ENCODE measurements around the gene CALU. TPM values are rescaled to one million over a fixed set of nuclear protein-coding genes. Genes with fewer than 3 reads are reported as not detected.

The CALU gene
- total RNA-seq, 2 donors from 2014 or later, result 262 to 393 TPM

DNA sequence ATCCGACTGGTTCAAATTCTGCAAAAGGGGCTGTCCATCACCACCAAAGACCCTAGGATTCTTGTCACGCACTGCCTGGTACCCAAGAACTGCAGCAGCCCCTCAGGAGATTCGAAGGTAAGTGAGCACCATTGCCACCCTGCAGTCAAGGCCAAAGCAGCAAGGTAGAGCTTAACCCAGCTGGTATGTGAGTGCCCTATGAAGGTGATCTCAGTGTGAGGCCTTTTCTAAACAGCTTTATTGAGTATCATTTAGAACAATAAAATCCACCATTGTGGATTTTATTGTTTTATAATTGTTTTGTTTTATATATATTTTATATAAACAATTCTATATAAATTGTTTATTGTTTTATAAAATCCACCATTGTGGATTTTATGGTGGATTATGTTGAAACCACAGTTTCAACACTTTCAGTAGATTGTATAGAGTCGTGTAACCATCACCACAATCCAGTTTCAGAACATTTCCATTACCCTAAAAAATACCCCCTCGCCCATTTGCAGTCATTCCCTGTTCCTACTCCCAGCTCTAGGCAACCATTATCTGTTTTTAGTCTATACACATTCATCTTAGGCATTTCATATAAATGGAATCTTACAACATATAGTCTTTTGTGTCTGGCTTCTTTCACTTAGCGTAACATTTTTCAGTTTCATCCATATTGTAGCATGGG is 20.1 kb upstream of the CALU start:
- no peak for DNase-seq (ENCODE audit: low spot score)
- intact Hi-C loops (cut with DNase I), result no loop called here

DNA sequence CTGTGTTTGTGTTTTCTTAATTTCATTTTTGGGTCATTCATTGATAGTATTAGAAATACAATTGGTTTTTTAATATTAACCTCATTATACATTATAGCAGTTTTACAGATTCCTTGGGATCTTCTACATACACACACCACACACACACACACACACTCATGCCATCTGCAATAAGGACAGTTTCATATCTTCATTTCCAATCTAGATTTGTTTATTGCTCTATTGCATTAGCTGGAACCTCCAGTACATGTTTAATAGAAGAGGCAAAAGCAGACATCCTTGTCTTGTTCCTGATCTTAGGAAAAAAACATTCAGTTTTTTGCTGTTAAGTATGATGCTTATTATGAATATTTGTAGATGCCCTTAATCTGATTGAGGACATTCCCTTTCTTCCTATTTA is 17.8 kb upstream of the CALU start:
- intact Hi-C loops (cut with DNase I), result no loop called here
- DNase-seq (ENCODE audit: low spot score), result no peak

DNA sequence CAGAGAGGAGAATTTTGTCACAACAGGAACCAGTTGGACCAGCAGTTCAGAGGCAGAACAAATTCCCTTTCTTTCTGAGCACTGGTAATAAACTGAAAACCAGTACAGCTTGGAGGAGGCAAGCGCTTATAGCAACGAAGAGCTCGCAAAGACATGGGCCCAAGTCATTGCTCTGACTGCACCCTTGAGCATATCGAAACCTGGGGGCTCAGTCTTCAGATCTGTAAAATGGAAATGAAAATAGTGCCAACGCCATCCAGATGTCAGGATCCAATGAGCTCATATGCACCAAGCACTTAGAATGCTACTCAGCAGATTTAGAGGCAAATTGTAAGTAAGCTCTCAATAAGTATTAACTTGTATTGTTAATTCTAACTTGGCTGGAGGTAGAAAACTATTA is 14.4 kb upstream of the CALU start:
- DNase-seq (ENCODE audit: low spot score), result no peak
- intact Hi-C loops (cut with DNase I), result no loop called here

DNA sequence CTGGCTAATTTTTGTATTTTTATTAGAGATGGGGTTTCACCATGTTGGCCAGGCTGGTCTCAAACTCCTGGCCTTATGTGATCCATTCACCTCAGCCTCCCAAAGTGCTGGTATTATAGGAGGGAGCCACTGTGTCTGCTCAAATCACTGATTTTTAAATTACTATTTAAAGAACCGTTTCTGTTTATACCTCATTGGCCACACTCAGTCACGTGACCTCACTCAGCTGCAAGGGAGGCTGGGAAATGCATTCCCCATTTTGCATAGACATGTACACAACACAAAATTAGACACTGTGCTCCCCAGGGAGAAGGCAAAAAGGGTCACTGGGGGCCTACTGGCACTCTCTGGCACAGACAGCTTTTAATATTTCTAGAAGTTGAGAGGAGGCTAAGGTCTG is 13.6 kb upstream of the CALU start:
- DNase-seq (ENCODE audit: low spot score), result no peak
- intact Hi-C loops (cut with DNase I), result no loop called here

DNA sequence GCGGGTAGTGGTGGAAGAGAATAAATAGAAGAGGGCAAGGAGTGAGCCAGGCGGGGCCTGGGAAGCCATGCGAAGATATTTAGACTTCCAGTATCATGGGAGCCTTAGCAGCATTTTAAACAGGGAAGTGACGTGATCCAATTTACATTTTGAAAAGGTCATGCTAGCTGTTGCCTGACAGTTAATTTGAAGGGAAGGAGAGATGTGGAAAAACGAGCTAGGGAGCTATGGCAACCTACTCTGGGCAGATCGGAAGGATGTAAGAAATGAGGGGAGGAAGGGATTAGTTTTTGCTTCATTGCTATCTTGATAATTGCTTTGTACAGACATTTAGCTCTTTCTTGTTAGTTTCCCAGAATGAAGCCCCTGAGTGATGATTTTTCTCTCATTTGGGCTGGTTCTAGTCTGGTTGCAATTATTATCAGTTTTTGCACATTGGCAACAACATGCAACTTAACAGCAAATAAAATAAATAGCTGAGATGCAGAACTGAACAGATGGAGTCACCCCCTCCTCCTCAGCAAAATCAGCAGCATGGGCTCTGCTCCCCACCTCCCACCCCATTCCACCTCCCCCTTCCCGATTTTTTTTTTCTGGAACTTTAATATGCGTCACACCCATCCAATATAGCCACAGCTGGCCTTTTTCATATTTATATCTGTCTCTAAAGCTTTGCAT is 13.0 kb upstream of the CALU start:
- no peak for DNase-seq (ENCODE audit: low spot score)
- intact Hi-C loops (cut with DNase I), result no loop called here

DNA sequence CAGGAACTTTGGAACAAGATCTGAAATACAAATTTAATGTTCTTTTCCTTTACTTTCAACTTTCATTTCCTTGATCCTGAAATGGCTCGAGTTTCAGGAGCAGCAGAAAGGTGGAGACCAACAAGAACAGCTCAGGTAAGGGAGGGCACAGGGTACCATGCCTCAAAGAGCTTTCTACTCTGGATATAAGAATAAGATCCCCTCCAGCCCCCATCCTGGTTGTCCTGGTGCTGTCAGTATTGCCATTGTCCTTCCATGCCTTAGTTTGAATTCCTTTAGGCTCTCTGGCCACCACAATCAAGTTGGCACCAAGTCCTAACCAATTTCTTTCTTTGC is 12.5 kb upstream of the CALU start:
- no peak for DNase-seq (ENCODE audit: low spot score)
- intact Hi-C loops (cut with DNase I), result no loop called here

DNA sequence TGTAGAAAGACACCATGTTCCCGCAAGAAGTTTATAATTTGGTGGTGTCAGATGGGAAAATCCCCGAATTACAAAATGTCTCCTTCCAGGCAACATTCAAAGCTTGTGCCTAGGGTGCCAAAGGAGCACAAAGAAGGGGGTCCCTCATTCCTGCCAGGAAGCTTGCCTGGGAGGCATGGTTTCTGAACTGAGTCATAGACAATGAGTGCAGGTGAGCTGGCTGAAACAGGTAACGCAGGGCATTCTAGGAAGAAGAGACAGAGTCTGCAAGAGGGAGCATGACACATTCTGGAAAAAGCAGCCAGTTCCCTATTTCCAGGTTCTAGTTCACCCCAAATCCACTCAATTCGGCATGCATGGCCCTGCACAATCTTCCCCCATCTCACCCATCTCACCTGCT is 11.9 kb upstream of the CALU start:
- intact Hi-C loops (cut with DNase I), result no loop called here
- no peak for DNase-seq (ENCODE audit: low spot score)

DNA sequence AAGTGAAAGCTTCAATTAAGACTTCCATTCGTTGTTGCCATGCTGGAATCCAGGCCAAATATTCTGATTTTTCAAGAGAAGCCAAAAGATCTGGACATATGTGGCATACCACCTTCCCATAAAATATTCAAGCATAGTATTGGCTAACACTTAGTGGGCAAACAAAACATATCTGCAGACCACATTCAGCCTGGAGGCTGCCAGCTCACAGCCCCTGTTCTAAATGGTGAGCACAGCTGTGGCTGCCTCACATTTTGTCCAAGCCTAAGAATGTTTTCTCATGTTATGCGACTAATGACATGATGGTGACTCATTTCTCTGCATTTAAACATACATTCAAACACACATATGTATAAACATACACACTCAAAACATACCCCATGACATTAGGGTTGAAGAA is 10.6 kb upstream of the CALU start:
- intact Hi-C loops (cut with DNase I), result no loop called here
- DNase-seq (ENCODE audit: low spot score), result no peak

DNA sequence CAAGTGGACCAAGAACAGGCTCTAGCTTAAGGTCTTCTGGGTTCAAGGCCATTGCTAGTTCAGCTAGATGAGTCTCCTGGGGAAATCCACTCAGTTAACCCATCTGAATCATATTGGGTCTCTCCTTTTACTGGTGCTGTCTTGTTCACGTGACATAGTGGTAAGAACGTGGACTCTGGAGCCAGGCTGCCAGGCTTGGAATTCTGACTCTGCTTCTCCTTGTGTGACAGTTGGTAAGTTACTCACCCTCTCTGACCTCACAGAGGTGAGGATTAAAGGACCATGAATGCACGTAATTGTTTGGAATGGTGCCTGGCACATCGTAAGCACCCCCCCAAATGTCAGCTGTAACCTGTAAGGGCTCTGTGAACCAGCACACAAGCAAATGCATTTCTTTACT is 9.7 kb upstream of the CALU start:
- no peak for DNase-seq (ENCODE audit: low spot score)
- intact Hi-C loops (cut with DNase I), result no loop called here

DNA sequence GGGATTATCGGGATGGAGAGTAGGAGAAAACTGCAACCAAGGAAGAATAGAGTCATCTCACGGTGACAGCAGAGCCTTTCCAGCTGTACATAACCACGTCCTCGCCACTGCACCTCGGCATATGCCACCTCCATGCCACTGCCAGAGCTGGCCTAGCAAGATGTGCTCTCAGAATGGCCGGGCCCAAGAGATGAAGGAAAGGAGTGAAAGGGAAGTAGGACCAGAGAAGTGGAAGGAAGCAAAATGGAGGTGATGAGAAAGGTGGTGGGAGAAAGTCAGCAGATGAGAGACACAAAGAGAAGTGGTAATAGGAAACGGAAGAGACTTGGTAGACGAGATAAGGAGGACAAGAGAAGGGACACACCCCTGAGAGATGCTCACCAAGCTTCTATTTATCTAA is 8.0 kb upstream of the CALU start:
- intact Hi-C loops (cut with DNase I), result no loop called here
- no peak for DNase-seq (ENCODE audit: low spot score)

DNA sequence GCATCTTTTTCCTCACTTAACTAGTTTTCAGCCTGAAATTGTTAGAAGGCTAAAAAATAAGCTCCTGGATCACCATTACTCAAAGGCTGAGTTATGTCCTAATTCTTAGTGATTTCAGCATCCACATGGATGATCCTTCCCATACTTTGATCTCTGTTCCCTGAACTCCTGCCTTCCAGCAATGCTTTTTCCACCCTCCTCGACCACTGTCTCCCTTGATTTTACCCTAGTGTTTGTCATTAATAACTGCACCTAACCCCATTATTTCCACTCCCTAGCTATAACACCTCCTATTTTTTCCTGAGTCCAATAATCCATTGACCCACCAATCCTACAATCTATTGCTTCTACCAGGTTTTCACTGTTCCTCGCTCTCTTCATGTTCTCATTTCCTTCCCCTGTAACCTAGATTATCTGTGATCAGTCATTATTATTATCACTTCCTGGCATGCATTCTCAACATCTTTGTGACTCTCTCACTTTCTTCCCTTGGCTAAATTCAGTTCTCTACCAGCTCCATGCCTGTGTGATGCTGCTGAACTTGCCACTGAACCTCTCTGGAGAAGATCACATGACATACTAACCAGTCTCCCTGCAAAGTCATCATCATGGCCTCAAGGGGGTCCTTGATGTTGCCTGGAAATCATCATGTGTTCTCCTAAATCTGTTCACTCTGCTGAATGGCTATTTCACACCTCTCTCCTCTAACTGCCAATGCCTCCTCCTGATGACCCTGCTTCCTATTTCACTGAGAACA is 6.5 kb upstream of the CALU start:
- DNase-seq (ENCODE audit: low spot score), result no peak
- intact Hi-C loops (cut with DNase I), result no loop called here

DNA sequence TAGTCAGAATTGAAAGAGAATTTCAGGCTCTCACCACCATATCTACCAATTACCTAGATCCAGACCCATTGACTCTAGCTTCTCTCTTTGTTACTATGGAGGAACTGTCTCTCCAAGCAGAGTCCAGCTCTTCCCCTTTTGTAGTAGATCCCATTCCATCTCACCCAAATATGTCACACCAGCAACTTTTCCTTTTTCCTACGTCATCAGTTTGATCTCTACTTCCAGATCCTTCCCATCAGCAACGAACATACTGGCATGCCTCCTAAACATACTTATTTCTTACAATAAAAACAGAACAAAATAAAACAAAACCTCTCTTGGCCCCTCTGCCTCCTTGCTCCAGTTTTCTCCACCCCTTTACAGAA is 5.9 kb upstream of the CALU start:
- no peak for DNase-seq (ENCODE audit: low spot score)
- intact Hi-C loops (cut with DNase I), result no loop called here

DNA sequence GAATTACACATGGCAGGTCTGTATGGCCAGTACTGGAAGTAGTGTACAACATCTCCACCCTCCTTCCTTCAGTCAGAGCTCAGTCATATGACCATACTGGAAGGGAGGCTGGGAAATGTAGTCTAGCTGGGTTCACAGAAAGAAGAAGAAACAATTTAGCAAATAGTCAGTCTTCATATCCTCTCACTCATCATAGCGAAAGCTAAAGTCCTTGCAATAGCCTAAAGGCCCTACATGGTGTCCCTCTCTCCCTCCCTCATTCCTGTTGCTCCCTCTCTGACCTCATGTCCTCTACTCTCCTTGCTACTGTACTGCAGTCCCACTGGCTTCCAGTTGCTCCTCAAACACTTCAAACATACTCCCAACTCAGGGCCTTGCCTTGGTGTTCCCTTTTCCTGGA is 4.3 kb upstream of the CALU start:
- intact Hi-C loops (cut with DNase I), result no loop called here
- no peak for DNase-seq (ENCODE audit: low spot score)

DNA sequence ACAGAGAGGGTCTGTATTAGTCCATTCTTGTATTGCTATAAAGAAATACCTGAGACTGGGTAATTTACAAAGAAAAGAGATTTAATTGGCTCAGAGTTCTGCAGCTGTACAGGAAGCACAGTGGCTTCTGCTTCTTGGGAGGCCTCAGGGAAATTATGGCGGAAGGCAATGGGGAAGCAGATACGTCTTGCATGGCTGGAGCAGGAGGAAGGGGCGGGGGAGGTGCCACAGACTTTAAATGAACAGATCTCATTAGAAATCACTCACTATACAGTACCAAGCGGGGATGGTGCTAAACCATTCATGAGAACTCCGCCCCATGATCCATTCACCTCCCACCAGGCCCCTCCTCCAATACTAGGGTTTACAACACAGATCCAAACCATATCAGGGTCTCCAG is 3.7 kb upstream of the CALU start:
- intact Hi-C loops (cut with DNase I), result no loop called here

DNA sequence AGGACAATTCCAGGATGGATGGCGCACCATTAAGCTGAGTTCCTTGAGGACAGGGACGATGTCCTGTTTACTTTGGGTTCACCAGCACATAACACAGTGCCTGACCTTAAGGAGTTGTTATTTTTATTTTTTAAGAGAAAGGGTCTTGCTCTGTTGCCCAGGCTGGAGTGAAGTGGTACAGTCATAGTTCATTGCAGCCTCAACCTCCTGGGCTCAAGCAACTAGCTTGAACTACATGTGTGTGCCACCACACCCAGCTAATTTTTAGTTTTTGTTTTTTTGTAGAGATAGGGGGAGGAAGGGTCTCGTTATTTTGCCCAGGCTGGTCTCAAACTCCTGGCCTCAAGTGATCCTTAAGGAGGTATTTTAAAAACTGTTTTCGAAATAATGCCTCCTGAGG is 1.7 kb upstream of the CALU start:
- intact Hi-C loops (cut with DNase I), result no loop called here
- DNase-seq (ENCODE audit: low spot score), result no peak

More for the DNA sequence above, 3.7 kb upstream of the CALU start:
- DNase-seq (ENCODE audit: low spot score), result no peak

DNA sequence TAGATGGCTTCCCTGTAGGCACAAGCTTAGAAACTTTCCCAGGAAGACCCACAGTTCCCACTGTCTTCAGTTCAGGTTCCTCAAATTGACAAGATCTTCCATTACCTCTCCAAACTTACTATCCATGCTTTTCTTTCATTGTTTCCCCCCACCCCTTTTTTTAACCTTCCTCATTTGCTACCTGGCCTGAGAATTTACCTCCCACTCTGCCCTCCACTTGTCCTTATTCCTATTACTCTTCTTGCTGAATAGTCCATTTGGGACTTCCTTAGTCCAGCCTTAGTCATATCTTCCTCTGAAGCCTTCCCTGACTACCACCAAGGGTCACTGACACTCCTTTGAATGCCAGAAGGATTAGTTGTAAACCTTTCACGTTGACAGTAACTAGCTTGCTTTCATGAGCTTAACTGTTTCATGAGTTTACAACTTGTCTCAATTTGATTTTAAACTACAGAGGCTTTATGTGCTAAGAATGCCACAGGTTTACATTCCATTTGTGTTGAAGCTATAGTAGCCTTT is 1.2 kb upstream of the CALU start:
- intact Hi-C loops (cut with DNase I), result loop anchor here in 1 of 2 donors (2.0 kb wide), 1 partner anchor 95 kb away; no protein-coding TSS in a partner anchor
- no peak for DNase-seq (ENCODE audit: low spot score)

DNA sequence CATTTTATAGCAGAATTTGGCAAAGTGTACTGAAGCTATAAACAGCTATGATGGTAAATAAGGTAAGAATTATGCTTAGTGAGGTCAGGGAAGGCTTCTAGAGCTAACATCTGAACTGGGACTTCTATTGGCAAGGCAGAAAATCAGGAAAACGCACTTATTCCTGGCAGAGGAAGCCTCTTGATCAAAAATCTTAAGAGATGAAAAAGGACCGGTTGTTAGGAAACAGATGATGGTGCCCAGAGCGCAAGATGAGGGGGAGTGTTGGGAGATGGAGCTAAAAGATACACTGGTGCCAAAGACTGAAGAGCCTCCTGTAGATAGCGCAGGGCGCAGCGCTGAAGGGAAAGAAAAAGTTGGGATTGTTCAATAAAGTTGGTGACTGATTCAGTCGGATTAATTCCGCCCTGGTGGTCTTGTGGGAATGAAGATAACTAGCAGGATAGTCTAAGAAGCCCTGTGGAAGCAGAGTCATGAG is 550 bp upstream of the CALU start:
- intact Hi-C loops (cut with DNase I), result loop anchor here in 1 of 2 donors (2.0 kb wide), 1 partner anchor 94 kb away; no protein-coding TSS in a partner anchor
- DNase-seq (ENCODE audit: low spot score), result no peak

DNA sequence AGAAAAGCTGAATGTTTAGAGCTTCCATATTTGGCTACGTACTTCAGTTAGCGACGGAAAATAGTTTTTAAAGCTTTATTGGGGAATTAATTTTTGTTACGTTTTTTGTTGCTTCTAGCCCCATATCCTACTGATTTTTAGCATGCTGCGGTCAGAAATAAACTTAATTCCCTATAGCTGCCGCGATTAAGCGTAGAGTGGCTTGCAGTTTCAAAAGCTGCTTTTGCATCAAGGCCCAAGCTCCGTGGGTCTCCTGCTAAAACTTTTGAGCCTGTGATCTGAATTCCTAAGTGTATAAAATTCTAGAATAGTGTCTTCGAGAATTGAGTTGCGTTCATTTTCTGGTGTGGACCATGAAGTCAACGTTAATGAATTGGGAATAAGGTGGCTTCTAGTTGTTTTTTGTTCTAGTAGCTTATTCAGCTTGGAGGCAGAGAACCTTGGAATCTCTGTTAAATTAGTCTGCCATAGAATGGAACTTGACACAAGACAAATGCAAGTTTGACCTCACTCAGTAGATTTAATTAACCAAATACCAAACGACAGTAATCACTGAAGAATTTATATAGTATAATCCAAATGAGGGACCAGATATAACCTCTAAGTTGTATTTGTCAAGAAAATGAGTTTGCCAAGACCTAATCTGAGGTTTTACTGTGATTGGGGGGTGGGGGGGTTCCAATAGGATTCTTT is 977 bp downstream of the CALU start:
- intact Hi-C loops (cut with DNase I), result loop anchor here in 1 of 2 donors (2.0 kb wide), 1 partner anchor 93 kb away; no protein-coding TSS in a partner anchor
- DNase-seq (ENCODE audit: low spot score), result no peak

DNA sequence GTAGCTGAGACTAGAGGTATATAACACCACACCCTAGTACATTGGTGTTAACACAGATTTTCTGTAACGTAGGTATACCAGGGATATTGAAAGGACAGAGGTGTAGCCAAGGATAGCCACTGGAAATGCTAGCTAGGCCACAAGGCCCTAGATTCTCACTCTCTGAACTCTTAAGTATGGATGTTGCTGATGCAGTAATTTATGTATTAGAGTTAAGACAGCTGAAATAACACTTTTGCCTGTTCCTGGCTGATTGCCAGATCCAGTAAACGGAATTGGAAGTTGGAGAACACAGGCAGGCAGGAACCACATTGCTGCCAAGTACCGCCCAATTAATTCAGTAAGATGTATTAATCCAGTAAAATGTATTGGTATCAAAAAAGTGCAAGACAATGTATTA is 1.8 kb downstream of the CALU start:
- DNase-seq (ENCODE audit: low spot score), result no peak
- intact Hi-C loops (cut with DNase I), result no loop called here

DNA sequence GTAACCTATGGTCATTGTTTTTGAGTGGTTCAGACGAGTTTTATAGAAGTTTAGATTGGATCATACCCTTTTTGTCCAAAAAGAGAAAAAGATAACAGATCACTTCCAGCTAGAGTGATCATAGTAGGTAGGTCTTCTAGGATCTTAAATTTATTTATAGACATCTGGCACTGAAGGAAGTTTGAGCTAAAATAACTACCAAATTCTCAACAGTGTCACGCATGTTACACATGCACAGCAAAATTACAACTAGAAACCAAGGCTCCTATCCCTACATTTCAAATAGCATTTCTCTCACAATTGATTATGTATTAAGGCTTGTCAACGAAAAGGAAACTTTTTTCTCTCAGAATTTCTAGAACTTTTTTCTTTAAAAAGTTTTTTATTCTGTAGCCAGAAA is 2.3 kb downstream of the CALU start:
- no peak for DNase-seq (ENCODE audit: low spot score)
- intact Hi-C loops (cut with DNase I), result no loop called here

Measured in posterior vena cava (tissue), 2 donors.